HEK293T (cell line): ENCODE data around the gene CASZ1.

Experiments used
- CTCF ChIA-PET: fragments of 350-600 bp; formaldehyde crosslinking; extraction: SDS; loops from one replicate; lab custom pipeline; 2021; ENCODE audit warnings: antibody characterized with exemption, inconsistent platforms; lab: Yijun Ruan, JAX
- POLR2A ChIA-PET: fragments of 350-600 bp; formaldehyde crosslinking; extraction: SDS; loops from one replicate; lab custom pipeline; 2020; ENCODE audit warnings: antibody characterized with exemption, inconsistent platforms; lab: Yijun Ruan, JAX
- DNase-seq: peaks from one replicate; pipeline ENCODE4 v3.0.0; 2012; ENCODE audit warnings: mixed read lengths; ENCODE audit errors: extremely low spot score
- ARNT ChIP-seq: fragments of 450-650 bp; IDR thresholded peaks from 2 replicates; pipeline ENCODE4 v1.6.1; 2017; ENCODE audit warnings: mild to moderate bottlenecking
- BHLHE40 ChIP-seq: fragments of 450-650 bp; IDR thresholded peaks from 2 replicates; pipeline ENCODE4 v1.6.1; 2016; ENCODE audit warnings: mild to moderate bottlenecking, moderate library complexity, borderline replicate concordance
- CTBP1 ChIP-seq: fragments of 450-650 bp; IDR thresholded peaks from 2 replicates; pipeline ENCODE4 v1.6.1; 2016; ENCODE audit warnings: borderline replicate concordance
- ELF4 ChIP-seq: fragments of 450-650 bp; IDR thresholded peaks from 2 replicates; pipeline ENCODE4 v1.6.1; 2017; ENCODE audit warnings: antibody characterized with exemption
- FOXA1 ChIP-seq: fragments of 450-650 bp; IDR thresholded peaks from 2 replicates; pipeline ENCODE4 v1.6.1; 2016; ENCODE audit warnings: mild to moderate bottlenecking
- FOXK2 ChIP-seq: fragments of 450-650 bp; IDR thresholded peaks from 2 replicates; pipeline ENCODE4 v1.6.1; 2016; ENCODE audit warnings: mild to moderate bottlenecking
- FOXM1 ChIP-seq: fragments of 450-650 bp; IDR thresholded peaks from 2 replicates; pipeline ENCODE4 v1.6.1; 2017; ENCODE audit warnings: mild to moderate bottlenecking, borderline replicate concordance
- HDGF ChIP-seq: fragments of 450-650 bp; IDR thresholded peaks from 2 replicates; pipeline ENCODE4 v1.6.1; 2017; ENCODE audit warnings: antibody characterized with exemption, borderline replicate concordance
- L3MBTL2 ChIP-seq: fragments of 450-650 bp; conservative IDR thresholded peaks from 2 replicates; pipeline ENCODE4 v1.6.1; 2016; ENCODE audit warnings: mild to moderate bottlenecking
- LEF1 ChIP-seq: fragments of 450-650 bp; IDR thresholded peaks from 2 replicates; pipeline ENCODE4 v1.6.1; 2017; ENCODE audit warnings: mild to moderate bottlenecking, borderline replicate concordance
- NFRKB ChIP-seq: fragments of 450-650 bp; IDR thresholded peaks from 2 replicates; pipeline ENCODE4 v1.6.1; 2016; ENCODE audit warnings: mild to moderate bottlenecking, moderate library complexity
- PKNOX1 ChIP-seq: fragments of 450-650 bp; IDR thresholded peaks from 2 replicates; pipeline ENCODE4 v1.6.1; 2016
- SP1 ChIP-seq: fragments of 450-650 bp; IDR thresholded peaks from 2 replicates; pipeline ENCODE4 v1.6.1; 2017
- SUZ12 ChIP-seq: fragments of 450-650 bp; IDR thresholded peaks from 2 replicates; pipeline ENCODE4 v1.6.1; 2016; ENCODE audit warnings: mild to moderate bottlenecking
- TARDBP ChIP-seq: fragments of 450-650 bp; IDR thresholded peaks from 2 replicates; pipeline ENCODE4 v1.6.1; 2016
- ZNF384 ChIP-seq: fragments of 450-650 bp; IDR thresholded peaks from 2 replicates; pipeline ENCODE4 v1.6.1; 2016

Gene CASZ1

GRCh38 chr1:10669570-10669969, 126.9 kb downstream of the CASZ1 start:
- DNase-seq, result no peak
- TF ChIP-seq ARNT, result no peak
- no peak for TF ChIP-seq ZNF384
- no peak for TF ChIP-seq SUZ12
- TF ChIP-seq ELF4, result no peak
- TF ChIP-seq TARDBP, result no peak
- no peak for TF ChIP-seq L3MBTL2
- TF ChIP-seq BHLHE40, result no peak
- TF ChIP-seq FOXA1, result no peak
- no peak for TF ChIP-seq LEF1
- no peak for TF ChIP-seq FOXM1
- no peak for TF ChIP-seq FOXK2
- no peak for TF ChIP-seq HDGF
- no peak for TF ChIP-seq NFRKB
- no peak for TF ChIP-seq SP1
- POLR2A ChIA-PET, result no interaction called here
- CTCF ChIA-PET, result no interaction called here

- no peak for DNase-seq
- ChIA-PET CTCF (no interaction called here), POLR2A (no interaction called here)
- no peak for TF ChIP-seq ZNF384
- TF ChIP-seq SP1, result no peak
- TF ChIP-seq FOXM1, result no peak
- TF ChIP-seq PKNOX1, result no peak
- no peak for TF ChIP-seq HDGF
- no peak for TF ChIP-seq FOXK2
Observed at GRCh38 chr1:10667861-10668761, 128.3 kb downstream of the CASZ1 start.

GRCh38 chr1:10665930-10666850, 130.3 kb downstream of the CASZ1 start:
- no peak for DNase-seq
- POLR2A ChIA-PET, result no interaction called here
- TF ChIP-seq PKNOX1 (no peak), TARDBP (no peak), FOXK2 (no peak), HDGF (no peak), ELF4 (no peak), FOXM1 (no peak), NFRKB (no peak), BHLHE40 (no peak), CTBP1 (no peak), LEF1 (no peak), FOXA1 (no peak), L3MBTL2 (no peak), ARNT (no peak), SP1 (no peak)
- CTCF ChIA-PET, result no interaction called here

- ChIA-PET CTCF (no interaction called here), POLR2A (no interaction called here)
- DNase-seq, result no peak
- TF ChIP-seq TARDBP (no peak), ELF4 (no peak), LEF1 (no peak), SUZ12 (no peak), FOXA1 (no peak), ARNT (no peak), FOXK2 (no peak), ZNF384 (no peak), SP1 (no peak), PKNOX1 (no peak)
Observed at GRCh38 chr1:10665226-10665625, 131.2 kb downstream of the CASZ1 start.

GRCh38 chr1:10664251-10664650, 132.2 kb downstream of the CASZ1 start:
- DNase-seq, result no peak
- ChIA-PET CTCF (no interaction called here), POLR2A (no interaction called here)
- TF ChIP-seq SP1 (no peak), TARDBP (no peak), LEF1 (no peak), ARNT (no peak), FOXM1 (no peak)

- POLR2A ChIA-PET, result no interaction called here
Observed at GRCh38 chr1:10663678-10664035, 132.8 kb downstream of the CASZ1 start.

More at GRCh38 chr1:10663678-10664035, 132.8 kb downstream of the CASZ1 start:
- CTCF ChIA-PET, result no interaction called here
- DNase-seq, result peak; percentile 42
- TF ChIP-seq ZNF384, result no peak
- no peak for TF ChIP-seq FOXM1
- no peak for TF ChIP-seq LEF1
- TF ChIP-seq SUZ12, result no peak
- no peak for TF ChIP-seq FOXK2
- TF ChIP-seq CTBP1, result no peak
